H1 (cell line): ENCODE results near the gene KLF16. TPM values are rescaled to one million over a fixed set of nuclear protein-coding genes. Genes with fewer than 3 reads are reported as not detected.

ENCODE experiments used
- CTCF ChIA-PET: fragments of 300-600 bp; sonication (Branson Sonifier 250); formaldehyde crosslinking; loops from one replicate; lab custom pipeline; 2021; ENCODE audit not compliant: partially characterized antibody; lab: Charles Lee
- POLR2A ChIA-PET: fragments of 300-600 bp; sonication (Branson Sonifier 250); formaldehyde crosslinking; loops from one replicate; lab custom pipeline; 2021; ENCODE audit warnings: inconsistent platforms; ENCODE audit not compliant: partially characterized antibody; lab: Charles Lee
- DNase-seq, 2 experiments: peaks; one replicate each; pipeline versions ENCODE4 v3.0.0 to v3.0.0-alpha.2; 2010 to 2022; ENCODE audit warnings: low spot score in 2 of 2, low read depth in 1 of 2, mixed read lengths in 1 of 2
- FAIRE-seq: peaks from 2 replicates; lab custom pipeline; 2011; peaks lifted over from hg19 to GRCh38; lab: Jason Lieb, UNC
- H2AFZ ChIP-seq: 2 replicates; pipeline ENCODE4 v1.8.1; 2012; ENCODE audit warnings: low read length, inconsistent platforms
- H2AK5ac ChIP-seq: 2 replicates; pipeline ENCODE4 v1.6.1; 2013; ENCODE audit warnings: low read depth, low read length
- H2BK120ac ChIP-seq: replicated peaks from 2 replicates; pipeline ENCODE3; 2013; ENCODE audit warnings: low read depth, low read length, inconsistent platforms
- H2BK12ac ChIP-seq: 2 replicates; pipeline ENCODE4 v1.6.1; 2013; ENCODE audit warnings: low read depth, low read length
- H2BK15ac ChIP-seq: 2 replicates; pipeline ENCODE4 v1.6.1; 2013; ENCODE audit warnings: low read length
- H2BK20ac ChIP-seq: 2 replicates; pipeline ENCODE4 v1.6.1; 2013; ENCODE audit warnings: low read length
- H2BK5ac ChIP-seq: 2 replicates; pipeline ENCODE4 v1.6.1; 2013; ENCODE audit warnings: low read depth, low read length
- H3K14ac ChIP-seq: 2 replicates; pipeline ENCODE4 v1.6.1; 2013; ENCODE audit warnings: inconsistent platforms; ENCODE audit not compliant: insufficient read length
- H3K18ac ChIP-seq: 2 replicates; pipeline ENCODE4 v1.6.1; 2013; ENCODE audit warnings: low read length; ENCODE audit errors: extremely low read depth
- H3K23ac ChIP-seq: 2 replicates; pipeline ENCODE4 v1.6.1; 2013; ENCODE audit warnings: inconsistent platforms; ENCODE audit not compliant: insufficient read length
- H3K23me2 ChIP-seq: 2 replicates; pipeline ENCODE4 v1.6.1; 2013; ENCODE audit warnings: low read depth, low read length
- H3K27ac ChIP-seq: 2 replicates; pipeline ENCODE4 v1.6.1; 2011; ENCODE audit warnings: low read depth, low read length, inconsistent platforms
- H3K27me3 ChIP-seq, 4 experiments: replicated peaks in 1 of 4; 1 replicate in 1 of 4; 2 replicates in 3 of 4; pipeline versions ENCODE4 v1.6.1 to v1.8.1; 2011 to 2013; ENCODE audit warnings: low read length in 3 of 4, mild to moderate bottlenecking in 3 of 4, inconsistent platforms in 2 of 4, mixed read lengths in 2 of 4, moderate library complexity in 1 of 4; ENCODE audit not compliant: control insufficient read depth in 3 of 4, insufficient read depth in 3 of 4; ENCODE audit errors: extremely low read depth in 1 of 4
- H3K36me3 ChIP-seq, 4 experiments: 2 replicates each; pipeline versions ENCODE4 v1.6.1 to v1.8.1; 2011 to 2013; ENCODE audit warnings: mild to moderate bottlenecking in 4 of 4, low read length in 3 of 4, moderate library complexity in 2 of 4, control low read depth in 1 of 4, inconsistent platforms in 1 of 4; ENCODE audit not compliant: insufficient read depth in 4 of 4, control insufficient read depth in 2 of 4
- H3K4ac ChIP-seq: replicated peaks from 2 replicates; pipeline ENCODE3; 2013; ENCODE audit warnings: low read length, low read depth, mixed read lengths, inconsistent platforms; ENCODE audit not compliant: insufficient read length
- H3K4me1 ChIP-seq, 4 experiments: replicated peaks in 1 of 4; 1 replicate in 1 of 4; 2 replicates in 3 of 4; pipeline versions ENCODE4 v1.6.1 to v1.8.1; 2011 to 2013; ENCODE audit warnings: low read length in 3 of 4, inconsistent platforms in 2 of 4, mixed read lengths in 1 of 4; ENCODE audit not compliant: insufficient read depth in 4 of 4, control insufficient read depth in 3 of 4
- H3K4me2 ChIP-seq, 2 experiments: 2 replicates each; pipeline versions ENCODE4 v1.6.1 to v1.8.1; 2011 to 2013; ENCODE audit warnings: low read depth in 2 of 2, low read length in 2 of 2, control low read depth in 1 of 2, inconsistent platforms in 1 of 2, mild to moderate bottlenecking in 1 of 2; ENCODE audit not compliant: insufficient read depth in 1 of 2
- H3K4me3 ChIP-seq, 4 experiments: fragments of 200-600, 300-600 bp in 1 of 4; sonication (generic), shearing (Covaris generic), sonication (Bioruptor Twin) in 1 of 4; 2 replicates each; pipeline versions ENCODE4 v1.5.1 to v1.8.1; 2011 to 2016; ENCODE audit warnings: low read length in 4 of 4, low read depth in 3 of 4, control low read depth in 2 of 4, inconsistent platforms in 2 of 4, mild to moderate bottlenecking in 2 of 4, mixed read lengths in 1 of 4, moderate library complexity in 1 of 4; ENCODE audit not compliant: insufficient read depth in 2 of 4; ENCODE audit errors: extremely low read depth in 1 of 4
- H3K56ac ChIP-seq: replicated peaks from 2 replicates; pipeline ENCODE3; 2013; ENCODE audit warnings: low read depth, mild to moderate bottlenecking, mixed read lengths, low read length, inconsistent platforms; ENCODE audit not compliant: insufficient read length
- H3K79me1 ChIP-seq: 2 replicates; pipeline ENCODE4 v1.6.1; 2013; ENCODE audit warnings: low read depth, low read length, control low read depth
- H3K79me2 ChIP-seq, 2 experiments: 2 replicates each; pipeline versions ENCODE4 v1.6.1 to v1.8.1; 2012 to 2013; ENCODE audit warnings: low read length in 2 of 2, mild to moderate bottlenecking in 2 of 2, inconsistent platforms in 1 of 2; ENCODE audit not compliant: insufficient read depth in 2 of 2, control insufficient read depth in 1 of 2
- H3K9ac ChIP-seq, 4 experiments: replicated peaks in 1 of 4; 1 replicate in 1 of 4; 2 replicates in 3 of 4; pipeline versions ENCODE4 v1.6.1 to v1.8.1; 2011 to 2013; ENCODE audit warnings: low read depth in 3 of 4, low read length in 3 of 4, control low read depth in 2 of 4, mild to moderate bottlenecking in 2 of 4, moderate library complexity in 2 of 4, inconsistent platforms in 1 of 4; ENCODE audit errors: extremely low read depth in 1 of 4
- H3K9me3 ChIP-seq, 2 experiments: 2 replicates each; pipeline versions ENCODE4 v1.6.1 to v1.8.1; 2012 to 2013; ENCODE audit warnings: mild to moderate bottlenecking in 2 of 2, moderate library complexity in 2 of 2, control low read depth in 1 of 2, inconsistent platforms in 1 of 2, low read depth in 1 of 2, low read length in 1 of 2, mixed read lengths in 1 of 2; ENCODE audit not compliant: insufficient read depth in 2 of 2
- H4K20me1 ChIP-seq, 2 experiments: replicated peaks in 1 of 2; 2 replicates each; pipeline versions ENCODE3 to v1.8.1; 2011 to 2013; ENCODE audit warnings: inconsistent platforms in 2 of 2, low read length in 2 of 2, mild to moderate bottlenecking in 1 of 2; ENCODE audit not compliant: insufficient read depth in 2 of 2, control insufficient read depth in 1 of 2
- H4K5ac ChIP-seq: 2 replicates; pipeline ENCODE4 v1.6.1; 2013; ENCODE audit warnings: low read length, low read depth, mixed read lengths, inconsistent platforms; ENCODE audit not compliant: insufficient read length
- H4K8ac ChIP-seq: 2 replicates; pipeline ENCODE4 v1.8.0; 2013; ENCODE audit warnings: mild to moderate bottlenecking, moderate library complexity, low read length, inconsistent platforms; ENCODE audit not compliant: insufficient read depth; ENCODE audit errors: extremely low read depth
- H4K91ac ChIP-seq: replicated peaks from 2 replicates; pipeline ENCODE3; 2013; ENCODE audit warnings: low read length, mixed read lengths, inconsistent platforms; ENCODE audit not compliant: insufficient read length
- BCL11A ChIP-seq, 2 experiments: IDR thresholded peaks; one replicate each; pipeline ENCODE4 v1.6.1; 2011; ENCODE audit warnings: low read depth in 2 of 2, low read length in 2 of 2, mild to moderate bottlenecking in 2 of 2
- CHD2 ChIP-seq: IDR thresholded peaks from 2 replicates; pipeline ENCODE4 v1.6.1; 2012; ENCODE audit warnings: low read length, improper control_type of control experiment
- EGR1 ChIP-seq: IDR thresholded peaks from 2 replicates; pipeline ENCODE4 v1.6.1; 2011; ENCODE audit warnings: low read depth, low read length, borderline replicate concordance
- JUN ChIP-seq: IDR thresholded peaks from 2 replicates; pipeline ENCODE4 v1.6.1; 2011; ENCODE audit warnings: low read depth, mild to moderate bottlenecking, improper control_type of control experiment, low read length
- POU5F1 ChIP-seq: IDR thresholded peaks from 2 replicates; pipeline ENCODE4 v1.6.1; 2011; ENCODE audit warnings: low read depth, mild to moderate bottlenecking, low read length, moderate library complexity
- SP4 ChIP-seq: IDR thresholded peaks from 2 replicates; pipeline ENCODE4 v1.6.1; 2012; ENCODE audit warnings: low read length, inconsistent platforms
- TCF12 ChIP-seq: IDR thresholded peaks from 2 replicates; pipeline ENCODE4 v1.6.1; 2011; ENCODE audit warnings: low read depth, mild to moderate bottlenecking, low read length
- WGBS, 2 experiments: shearing (Covaris generic) in 1 of 2; methylation state at CpG; one replicate each; pipeline versions ENCODE4 v1.1.6 to v1.1.7; 2013 to 2015; ENCODE audit warnings: low lambda C conversion rate in 2 of 2, mixed read lengths in 2 of 2, inconsistent platforms in 1 of 2, low coverage in 1 of 2, missing lambda C conversion rate in 1 of 2; ENCODE audit not compliant: insufficient replicate concordance in 2 of 2, insufficient coverage in 1 of 2, insufficient read length in 1 of 2; ENCODE audit errors: extremely low coverage in 1 of 2, missing lambda C conversion rate in 1 of 2; 5-methylcytosine and 5-hydroxymethylcytosine counted together
- polyA plus RNA-seq, 7 experiments: library from polyadenylated mRNA; depleted of rRNA in 3 of 7; stranded (reverse) in 5 of 7; unstranded in 2 of 7; fragments of >200 nt in 5 of 7; fragments of 200-250 nt in 2 of 7; gene quantifications; 1 replicate in 5 of 7; 2 replicates in 1 of 7; 4 replicates in 1 of 7; pipeline versions ENCODE4 v1.2.1 to v1.2.3, GENCODE V29; 2011 to 2013; ENCODE audit warnings: missing spikeins in 2 of 7, mixed read lengths in 2 of 7
- total RNA-seq: library from RNA; stranded (reverse); fragmentation: NEBNext Ultra II Directional; extraction: Animal tissue kit (Norgen Biotek cat#: 25700); gene quantifications from 2 replicates; pipeline ENCODE4 v1.2.1, GENCODE V29; 2021
- TF ChIP-seq, protein P1 (sequence below), 3 experiments: IDR thresholded peaks; 1 replicate in 2 of 3; 2 replicates in 1 of 3; pipeline versions ENCODE4 v1.5.1 to v1.6.1; 2011; ENCODE audit warnings: low read length in 3 of 3, mild to moderate bottlenecking in 3 of 3, inconsistent platforms in 2 of 3, low read depth in 1 of 3, moderate library complexity in 1 of 3; ENCODE audit not compliant: insufficient read depth in 1 of 3; ENCODE audit errors: control extremely low read depth in 1 of 3

Gene KLF16
- total and polyA plus RNA-seq, 2 of the 8 experiments (the other 6 are each of a cell fraction or from before 2014, with no cell fraction given) = 14.3 to 45.9 TPM

- Histone ChIP-seq H3K79me2 (no peaks in the 10 kb centered on the region), H3K36me3 (no peaks in the 10 kb centered on the region), H3K23me2 (peaks cover 2% of the 10 kb centered on the region), H3K56ac (no peak overlapping the region), H4K91ac (no peak overlapping the region), H2BK20ac (no peak overlapping the region), H4K8ac (no peak overlapping the region), H2BK12ac (no peak overlapping the region), H3K4ac (no peak overlapping the region), H3K18ac (no peak overlapping the region), H3K23ac (no peak overlapping the region), H2BK120ac (no peak overlapping the region), H3K4me2 (no peak overlapping the region), H2BK15ac (no peak overlapping the region), H4K5ac (no peak overlapping the region), H3K9me3 (no peaks in the 10 kb centered on the region), H2AK5ac (no peak overlapping the region), H3K79me1 (no peaks in the 10 kb centered on the region; the same call in 1 of the 2 replicates), H3K27me3 (peaks cover 0 to 3% (median 0%) of the 10 kb centered on the region in 4 experiments; a peak in 3 of 7 replicates), H2BK5ac (no peak overlapping the region), H3K4me3 (no peak overlapping the region), H3K9ac (no peak overlapping the region), H3K14ac (no peak overlapping the region), H3K27ac (no peak overlapping the region), H2AFZ (no peak overlapping the region), H4K20me1 (no peaks in the 10 kb centered on the region), H3K4me1 (peaks cover 0 to 2% (median 0%) of the 10 kb centered on the region in 4 experiments; a peak in 3 of 7 replicates)
- POLR2A ChIA-PET = no interaction called here
- TF ChIP-seq BCL11A (IDR thresholded peaks at IDR 0.05; ENCODE audit: low read depth in 2 of 2, low read length in 2 of 2) (no peak), EGR1 (no peak), TCF12 (no peak), JUN (no peak), CHD2 (no peak), SP4 (no peak), POU5F1 (no peak)
- TF ChIP-seq, protein P1, sequence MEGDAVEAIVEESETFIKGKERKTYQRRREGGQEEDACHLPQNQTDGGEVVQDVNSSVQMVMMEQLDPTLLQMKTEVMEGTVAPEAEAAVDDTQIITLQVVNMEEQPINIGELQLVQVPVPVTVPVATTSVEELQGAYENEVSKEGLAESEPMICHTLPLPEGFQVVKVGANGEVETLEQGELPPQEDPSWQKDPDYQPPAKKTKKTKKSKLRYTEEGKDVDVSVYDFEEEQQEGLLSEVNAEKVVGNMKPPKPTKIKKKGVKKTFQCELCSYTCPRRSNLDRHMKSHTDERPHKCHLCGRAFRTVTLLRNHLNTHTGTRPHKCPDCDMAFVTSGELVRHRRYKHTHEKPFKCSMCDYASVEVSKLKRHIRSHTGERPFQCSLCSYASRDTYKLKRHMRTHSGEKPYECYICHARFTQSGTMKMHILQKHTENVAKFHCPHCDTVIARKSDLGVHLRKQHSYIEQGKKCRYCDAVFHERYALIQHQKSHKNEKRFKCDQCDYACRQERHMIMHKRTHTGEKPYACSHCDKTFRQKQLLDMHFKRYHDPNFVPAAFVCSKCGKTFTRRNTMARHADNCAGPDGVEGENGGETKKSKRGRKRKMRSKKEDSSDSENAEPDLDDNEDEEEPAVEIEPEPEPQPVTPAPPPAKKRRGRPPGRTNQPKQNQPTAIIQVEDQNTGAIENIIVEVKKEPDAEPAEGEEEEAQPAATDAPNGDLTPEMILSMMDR (IDR thresholded peaks at IDR 0.05; ENCODE audit: control extremely low read depth in 1 of 3, insufficient read depth in 1 of 3, low read depth in 1 of 3, low read length in 3 of 3) = no peak
- FAIRE-seq (no peak), DNase-seq (no peak)
- WGBS, 2 experiments = 80% methylated on average over 1 of the region's 2 CpGs; no CpG with 5 or more reads in 1 of the 2 experiments
- CTCF ChIA-PET = interaction anchor here (1.2 to 6.2 kb wide), 3 partner anchors 12 to 23 kb away, joined by 3 to 73 read pairs (median 4); no protein-coding TSS in a partner anchor
Measured at GRCh38 chr19:1808395-1808731, 55.0 kb downstream of the KLF16 start.
